GM12878 (cell line): Measurements from ENCODE around the gene DPM3. TPM values are rescaled to one million over a fixed set of nuclear protein-coding genes. Genes with fewer than 3 reads are reported as not detected.

Source experiments
- ATAC-seq: fragments of 200-7000 bp; cut with Tn5 transposase; 3 replicates; pipeline ENCODE4 v1.9.1; 2020; ENCODE audit warnings: mild to moderate bottlenecking, moderate library complexity
- BruUV-seq: library from RNA; stranded (reverse); fragments of 400-500 nt; replicated peaks from 2 replicates; lab custom pipeline; 2021; lab: Mats Ljungman, UMichigan
- CTCF ChIA-PET: fragments of 300-600 bp; sonication (Branson Sonifier 250); formaldehyde crosslinking; extraction: SDS; loops from one replicate; lab custom pipeline; 2021; ENCODE audit warnings: inconsistent platforms; lab: Yijun Ruan, JAX
- POLR2A ChIA-PET: fragments of 350-600 bp; formaldehyde crosslinking; extraction: SDS; loops from one replicate; lab custom pipeline; 2021; ENCODE audit warnings: inconsistent platforms; lab: Charles Lee
- RAD21 ChIA-PET: fragments of 300-600 bp; sonication (Branson Sonifier 250); formaldehyde crosslinking; loops from one replicate; lab custom pipeline; 2023; ENCODE audit warnings: antibody characterized with exemption; ENCODE audit not compliant: unreplicated experiment; lab: Charles Lee
- SMC1A ChIA-PET: fragments of 300-600 bp; sonication (Branson Sonifier 250); formaldehyde crosslinking; loops from one replicate; lab custom pipeline; 2023; ENCODE audit not compliant: unreplicated experiment, uncharacterized antibody; lab: Charles Lee
- DNase-seq: peaks from one replicate; pipeline ENCODE4 v3.0.0-alpha.2; 2011; ENCODE audit warnings: low read depth, low spot score
- FAIRE-seq: peaks from 3 replicates; lab custom pipeline; 2011; peaks lifted over from hg19 to GRCh38; lab: Jason Lieb, UNC
- H2AFZ ChIP-seq: 2 replicates; pipeline ENCODE4 v1.6.0; 2011; ENCODE audit warnings: low read depth, low read length, control low read depth; ENCODE audit not compliant: control insufficient read depth
- H3K27ac ChIP-seq: 2 replicates; pipeline ENCODE4 v1.5.1; 2011; ENCODE audit warnings: control low read depth; ENCODE audit not compliant: control insufficient read depth, insufficient read depth
- H3K27me3 ChIP-seq, 2 experiments: replicated peaks in 1 of 2; 2 replicates each; pipeline versions ENCODE4 v1.6.0 to v1.6.1; 2011; ENCODE audit warnings: low read length in 1 of 2; ENCODE audit not compliant: control insufficient read depth in 2 of 2, insufficient read depth in 2 of 2
- H3K36me3 ChIP-seq, 2 experiments: 2 replicates each; pipeline ENCODE4 v1.5.1; 2011; ENCODE audit warnings: low read length in 1 of 2; ENCODE audit not compliant: control insufficient read depth in 2 of 2, insufficient read depth in 2 of 2
- H3K4me1 ChIP-seq: 2 replicates; pipeline ENCODE4 v1.6.1; 2011; ENCODE audit warnings: mild to moderate bottlenecking, low read length, moderate library complexity, mixed read lengths; ENCODE audit not compliant: control insufficient read depth, insufficient read depth
- H3K4me2 ChIP-seq: 2 replicates; pipeline ENCODE4 v1.6.0; 2011; ENCODE audit warnings: control low read depth; ENCODE audit not compliant: control insufficient read depth, insufficient read depth
- H3K4me3 ChIP-seq: fragments of 200-600 bp; sonication (generic); 2 replicates; pipeline ENCODE4 v1.5.1; 2016
- H3K79me2 ChIP-seq: 2 replicates; pipeline ENCODE4 v1.6.0; 2011; ENCODE audit warnings: low read length; ENCODE audit not compliant: control insufficient read depth, insufficient read depth
- H3K9ac ChIP-seq: 2 replicates; pipeline ENCODE4 v1.8.0; 2011; ENCODE audit warnings: low read length, control low read depth, mixed read lengths; ENCODE audit not compliant: control insufficient read depth, insufficient read depth
- H3K9me3 ChIP-seq: replicated peaks from 3 replicates; pipeline ENCODE4 v1.5.1; 2011; ENCODE audit warnings: mild to moderate bottlenecking, low read length; ENCODE audit not compliant: control insufficient read depth, insufficient read depth
- H4K20me1 ChIP-seq: 2 replicates; pipeline ENCODE4 v1.6.0; 2011; ENCODE audit not compliant: control insufficient read depth, insufficient read depth
- BRCA1 ChIP-seq: IDR thresholded peaks from 2 replicates; pipeline ENCODE4 v1.6.1; 2011; ENCODE audit warnings: low read depth, low read length, improper control_type of control experiment
- E2F4 ChIP-seq: IDR thresholded peaks from 2 replicates; pipeline ENCODE4 v1.6.1; 2012; ENCODE audit warnings: low read depth, low read length, improper control_type of control experiment
- IKZF2 ChIP-seq, 2 experiments: fragments of 450-650 bp; IDR thresholded peaks; 2 replicates each; pipeline ENCODE4 v1.6.1; 2017; ENCODE audit warnings: mild to moderate bottlenecking in 2 of 2, moderate library complexity in 2 of 2
- IRF4 ChIP-seq: IDR thresholded peaks from 2 replicates; pipeline ENCODE4 v1.6.1; 2011; ENCODE audit warnings: low read depth, low read length
- JUNB ChIP-seq: IDR thresholded peaks from 2 replicates; pipeline ENCODE4 v1.6.1; 2016; ENCODE audit warnings: antibody characterized with exemption, mild to moderate bottlenecking
- LARP7 ChIP-seq: fragments of 450-650 bp; IDR thresholded peaks from 2 replicates; pipeline ENCODE4 v1.6.1; 2017; ENCODE audit warnings: mild to moderate bottlenecking
- MAX ChIP-seq: IDR thresholded peaks from 2 replicates; pipeline ENCODE4 v1.6.1; 2012; ENCODE audit warnings: low read depth, low read length, improper control_type of control experiment
- MYC ChIP-seq: IDR thresholded peaks from 2 replicates; pipeline ENCODE4 v1.6.1; 2011; ENCODE audit warnings: mild to moderate bottlenecking, low read length, moderate library complexity, inconsistent platforms; ENCODE audit not compliant: insufficient read depth, insufficient replicate concordance, insufficient read length, severe bottlenecking
- NFIC ChIP-seq: IDR thresholded peaks from 2 replicates; pipeline ENCODE4 v1.6.1; 2012; ENCODE audit warnings: low read depth, mild to moderate bottlenecking, inconsistent platforms, low read length, moderate library complexity
- NR2C2 ChIP-seq: IDR thresholded peaks from 2 replicates; pipeline ENCODE4 v1.6.1; 2011; ENCODE audit warnings: borderline replicate concordance, low read depth; ENCODE audit not compliant: control insufficient read depth, insufficient read length
- POLR2A ChIP-seq: IDR thresholded peaks from 2 replicates; pipeline ENCODE4 v1.6.1; 2011; ENCODE audit warnings: low read depth, mild to moderate bottlenecking, low read length
- RAD51 ChIP-seq: fragments of 450-650 bp; IDR thresholded peaks from 2 replicates; pipeline ENCODE4 v1.6.1; 2016; ENCODE audit warnings: moderate library complexity, mild to moderate bottlenecking, inconsistent platforms
- SIN3A ChIP-seq: IDR thresholded peaks from 2 replicates; pipeline ENCODE4 v1.6.1; 2012; ENCODE audit warnings: low read depth, low read length, improper control_type of control experiment
- SMC3 ChIP-seq: IDR thresholded peaks from 2 replicates; pipeline ENCODE4 v1.6.1; 2011; ENCODE audit warnings: low read length, improper control_type of control experiment, borderline replicate concordance
- SRF ChIP-seq, 2 experiments: IDR thresholded peaks; 2 replicates each; pipeline ENCODE4 v1.6.1; 2011; ENCODE audit warnings: low read depth in 2 of 2, low read length in 2 of 2, mild to moderate bottlenecking in 1 of 2, moderate library complexity in 1 of 2
- SUPT20H ChIP-seq: IDR thresholded peaks from 2 replicates; pipeline ENCODE4 v1.6.1; 2011; ENCODE audit warnings: low read depth, mild to moderate bottlenecking, low read length, moderate library complexity, borderline replicate concordance; ENCODE audit not compliant: control insufficient read depth
- ZBED1 ChIP-seq: IDR thresholded peaks from 2 replicates; pipeline ENCODE4 v1.6.1; 2016; ENCODE audit warnings: borderline replicate concordance
- ZNF217 ChIP-seq: fragments of 450-650 bp; IDR thresholded peaks from 2 replicates; pipeline ENCODE4 v1.6.1; 2017; ENCODE audit warnings: antibody characterized with exemption, mild to moderate bottlenecking
- ZNF274 ChIP-seq: IDR thresholded peaks from one replicate; pipeline ENCODE4 v1.8.0; 2011; ENCODE audit not compliant: insufficient read length, insufficient read depth
- WGBS: methylation state at CpG from one replicate; pipeline ENCODE4 v1.1.6; 2016; ENCODE audit warnings: low lambda C conversion rate; ENCODE audit not compliant: insufficient replicate concordance, insufficient coverage; ENCODE audit errors: missing lambda C conversion rate; 5-methylcytosine and 5-hydroxymethylcytosine counted together
- in situ Hi-C: fragments of 300-500 bp; cut with MboI; formaldehyde crosslinking; loops from 9 replicates; pipeline ENCODE4 v1.14.3; 2018; ENCODE audit warnings: mixed read lengths
- intact Hi-C: fragments of 100-400 bp; cut with micrococcal nuclease; formaldehyde crosslinking; loops from one replicate; pipeline ENCODE4 v1.14.2; 2022; ENCODE audit not compliant: unreplicated experiment
- polyA plus RNA-seq, 11 experiments: library from polyadenylated mRNA; depleted of rRNA in 4 of 11; unstranded in 6 of 11; stranded (reverse) in 5 of 11; fragments of >200 nt; fragmentation: Nextera tagmentation in 4 of 11; fragmentation: Illumina TruSeq in 1 of 11; extraction: Ambion mirVana in 4 of 11; extraction: Trizol in 1 of 11; gene quantifications; 1 replicate in 1 of 11; 2 replicates in 10 of 11; pipeline versions ENCODE4 v1.2.1 to v1.2.3, GENCODE V29; 2011 to 2016; ENCODE audit warnings: inconsistent platforms in 2 of 11, missing spikeins in 2 of 11, low read depth in 1 of 11
- total RNA-seq, 4 experiments: library from RNA; depleted of rRNA in 3 of 4; stranded (reverse); fragments of >200 nt in 3 of 4; fragmentation: Illumina TruSeq in 1 of 4; extraction: Trizol in 1 of 4; gene quantifications; 2 replicates each; pipeline versions ENCODE4 v1.2.1 to v1.2.3, GENCODE V29; 2013 to 2021

The DPM3 gene
- total and polyA plus RNA-seq, 10 of the 15 experiments (the other 5 are each of a cell fraction or from before 2014, with no cell fraction given) = 5.9 to 78.7 (median 25.7) TPM

- no TSS peak for BruUV-seq
- Histone ChIP-seq H3K36me3 (no peaks in the 10 kb centered on the region), H3K79me2 (no peaks in the 10 kb centered on the region), H3K4me2 (no peak overlapping the region), H3K27me3 (peaks cover 0 to 2% of the 10 kb centered on the region in 2 experiments; a peak in 1 of 4 replicates), H3K9me3 (no peaks in the 10 kb centered on the region), H4K20me1 (no peaks in the 10 kb centered on the region), H2AFZ (peak overlapping the region; percentile 64; the same call in 1 of the 2 replicates), H3K4me3 (no peak overlapping the region), H3K9ac (no peak overlapping the region), H3K27ac (no peak overlapping the region), H3K4me1 (peaks cover 4% of the 10 kb centered on the region)
- DNase-seq (no peak), ATAC-seq (peak; percentile 88), FAIRE-seq (no peak)
- ChIA-PET SMC1A (interaction anchor here (0.9 to 2.7 kb wide), 14 partner anchors 16 to 186 kb away, joined by 3 to 36 read pairs (median 4); partner anchors contain the start of gene KRTCAP2), POLR2A (interaction anchor here (0.7 to 1.5 kb wide), 5 partner anchors 35 to 152 kb away, joined by 3 to 5 read pairs (median 3); partner anchors contain the start of gene KRTCAP2), CTCF (interaction anchor here (0.6 to 6.8 kb wide), 40 partner anchors 9 to 483 kb away, joined by 3 to 284 read pairs (median 5); partner anchors contain the start of genes KCNN3, KRTCAP2 and TRIM46), RAD21 (interaction anchor here (0.6 to 5.1 kb wide), 10 partner anchors 28 to 478 kb away, joined by 3 to 71 read pairs (median 4); partner anchors contain the start of genes EFNA4, KRTCAP2 and SLC50A1)
- intact Hi-C loops (loop anchor here (1.0 kb wide), 1 partner anchor 77 kb away; no protein-coding TSS in a partner anchor), in situ Hi-C loops (loop anchor here (5.0 kb wide), 1 partner anchor 76 kb away; no protein-coding TSS in a partner anchor)
- WGBS = 15% methylated on average over 29 of the region's 29 CpGs
- no peak for TF ChIP-seq JUNB
- TF ChIP-seq ZBED1 = no peak
- TF ChIP-seq SMC3 = peak; percentile 96
- no peak for TF ChIP-seq POLR2A
- TF ChIP-seq MAX = peak; percentile 73; the same call in 1 of the 2 replicates
- no peak for TF ChIP-seq IRF4
- TF ChIP-seq MYC = peak; percentile 28
- peak; percentile 34; the same call in 1 of the 2 replicates for TF ChIP-seq RAD51
- no peak for TF ChIP-seq IKZF2 (IDR thresholded peaks at IDR 0.05)
- TF ChIP-seq E2F4 = no peak
- TF ChIP-seq BRCA1 = no peak
- no peak for TF ChIP-seq SIN3A
- no peak for TF ChIP-seq NR2C2
- no peak for TF ChIP-seq ZNF217
- TF ChIP-seq SUPT20H = no peak
- peak; percentile 48; the same call in 1 of the 2 replicates for TF ChIP-seq LARP7
- TF ChIP-seq NFIC = no peak
- no peak for TF ChIP-seq SRF (IDR thresholded peaks at IDR 0.05; ENCODE audit: low read depth in 2 of 2, low read length in 2 of 2)
- no peak for TF ChIP-seq ZNF274
These were observed 49.0 kb downstream of the DPM3 start for GRCh38 chr1:155091071-155092051.
